HCT116 (cell line): ENCODE data around the gene MRPS7.

ENCODE experiments used
- POLR2AphosphoS5 ChIP-seq: IDR thresholded peaks from 2 replicates; pipeline ENCODE4 v1.6.1; 2011; ENCODE audit warnings: mild to moderate bottlenecking, low read depth, low read length, moderate library complexity
- RAD21 ChIP-seq: IDR thresholded peaks from 2 replicates; pipeline ENCODE4 v1.6.1; 2012; ENCODE audit warnings: low read depth, mild to moderate bottlenecking
- TF ChIP-seq, protein P1 (sequence below), 3 experiments: fragments of 200-600 bp in 1 of 3; sonication (generic) in 1 of 3; IDR thresholded peaks in 2 of 3; conservative IDR thresholded peaks in 1 of 3; 2 replicates each; pipeline ENCODE4 v1.5.1; 2012 to 2017; ENCODE audit warnings: low read depth in 2 of 3, low read length in 2 of 3, antibody characterized with exemption in 1 of 3, borderline replicate concordance in 1 of 3, control low read depth in 1 of 3, mild to moderate bottlenecking in 1 of 3, mixed read lengths in 1 of 3, mixed run types in 1 of 3, moderate library complexity in 1 of 3; ENCODE audit not compliant: insufficient read depth in 1 of 3

DNA sequence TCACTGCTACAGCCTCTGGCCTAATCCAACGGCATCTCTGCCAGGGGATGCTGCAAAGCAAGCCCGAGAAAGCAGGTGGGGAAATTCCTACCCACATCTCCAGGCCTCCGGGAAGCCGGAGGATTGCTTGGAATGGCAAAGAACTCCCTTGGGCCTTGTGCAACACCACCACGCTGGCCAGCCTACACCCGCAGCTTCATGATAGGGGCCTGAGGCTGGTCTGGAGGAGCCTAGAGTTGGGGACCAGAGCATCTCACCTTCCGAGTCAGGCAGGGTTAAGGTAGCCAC, 20.6 kb upstream of the MRPS7 start:
- no peak for TF ChIP-seq RAD21
- TF ChIP-seq POLR2AphosphoS5 = no peak
- TF ChIP-seq, protein P1, sequence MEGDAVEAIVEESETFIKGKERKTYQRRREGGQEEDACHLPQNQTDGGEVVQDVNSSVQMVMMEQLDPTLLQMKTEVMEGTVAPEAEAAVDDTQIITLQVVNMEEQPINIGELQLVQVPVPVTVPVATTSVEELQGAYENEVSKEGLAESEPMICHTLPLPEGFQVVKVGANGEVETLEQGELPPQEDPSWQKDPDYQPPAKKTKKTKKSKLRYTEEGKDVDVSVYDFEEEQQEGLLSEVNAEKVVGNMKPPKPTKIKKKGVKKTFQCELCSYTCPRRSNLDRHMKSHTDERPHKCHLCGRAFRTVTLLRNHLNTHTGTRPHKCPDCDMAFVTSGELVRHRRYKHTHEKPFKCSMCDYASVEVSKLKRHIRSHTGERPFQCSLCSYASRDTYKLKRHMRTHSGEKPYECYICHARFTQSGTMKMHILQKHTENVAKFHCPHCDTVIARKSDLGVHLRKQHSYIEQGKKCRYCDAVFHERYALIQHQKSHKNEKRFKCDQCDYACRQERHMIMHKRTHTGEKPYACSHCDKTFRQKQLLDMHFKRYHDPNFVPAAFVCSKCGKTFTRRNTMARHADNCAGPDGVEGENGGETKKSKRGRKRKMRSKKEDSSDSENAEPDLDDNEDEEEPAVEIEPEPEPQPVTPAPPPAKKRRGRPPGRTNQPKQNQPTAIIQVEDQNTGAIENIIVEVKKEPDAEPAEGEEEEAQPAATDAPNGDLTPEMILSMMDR (IDR thresholded peaks at IDR 0.05 in 2 of 3, conservative IDR thresholded peaks at IDR 0.05 in 1 of 3; ENCODE audit: borderline replicate concordance in 1 of 3, insufficient read depth in 1 of 3, low read depth in 2 of 3, low read length in 2 of 3) = no peak
